Astrocyte (in vitro differentiated cells and primary cell): ENCODE measurements around the gene CD28.

Source experiments
- EZH2 ChIP-seq: IDR thresholded peaks from 2 replicates; pipeline ENCODE4 v1.6.1; 2012; ENCODE audit warnings: mild to moderate bottlenecking, low read length, inconsistent platforms; ENCODE audit not compliant: insufficient read depth
- TF ChIP-seq, protein P1 (sequence below): IDR thresholded peaks from 2 replicates; pipeline ENCODE4 v1.5.1; 2011; ENCODE audit warnings: low read depth, mild to moderate bottlenecking, inconsistent platforms, low read length, moderate library complexity; ENCODE audit not compliant: insufficient read depth

DNA sequence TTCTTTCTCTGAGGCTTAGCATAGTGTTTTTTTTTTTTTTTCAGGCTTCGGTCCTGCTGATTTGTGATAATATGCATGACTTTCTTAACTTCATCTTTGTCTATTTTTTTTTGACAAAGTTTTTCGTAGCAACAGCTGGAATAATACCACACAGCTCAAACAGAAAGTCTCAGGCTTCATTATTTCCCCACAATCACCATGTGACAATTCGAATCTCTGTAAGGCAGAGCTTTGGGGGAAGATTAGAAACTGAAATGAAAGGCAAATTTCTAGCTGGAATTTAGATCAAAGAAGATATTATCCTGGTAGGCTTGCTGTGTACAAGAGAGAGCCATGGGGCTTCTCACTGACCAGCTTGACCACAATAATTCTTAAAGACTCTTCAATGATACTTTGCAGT lies 12.2 kb upstream of the CD28 start:
- TF ChIP-seq, protein P1, sequence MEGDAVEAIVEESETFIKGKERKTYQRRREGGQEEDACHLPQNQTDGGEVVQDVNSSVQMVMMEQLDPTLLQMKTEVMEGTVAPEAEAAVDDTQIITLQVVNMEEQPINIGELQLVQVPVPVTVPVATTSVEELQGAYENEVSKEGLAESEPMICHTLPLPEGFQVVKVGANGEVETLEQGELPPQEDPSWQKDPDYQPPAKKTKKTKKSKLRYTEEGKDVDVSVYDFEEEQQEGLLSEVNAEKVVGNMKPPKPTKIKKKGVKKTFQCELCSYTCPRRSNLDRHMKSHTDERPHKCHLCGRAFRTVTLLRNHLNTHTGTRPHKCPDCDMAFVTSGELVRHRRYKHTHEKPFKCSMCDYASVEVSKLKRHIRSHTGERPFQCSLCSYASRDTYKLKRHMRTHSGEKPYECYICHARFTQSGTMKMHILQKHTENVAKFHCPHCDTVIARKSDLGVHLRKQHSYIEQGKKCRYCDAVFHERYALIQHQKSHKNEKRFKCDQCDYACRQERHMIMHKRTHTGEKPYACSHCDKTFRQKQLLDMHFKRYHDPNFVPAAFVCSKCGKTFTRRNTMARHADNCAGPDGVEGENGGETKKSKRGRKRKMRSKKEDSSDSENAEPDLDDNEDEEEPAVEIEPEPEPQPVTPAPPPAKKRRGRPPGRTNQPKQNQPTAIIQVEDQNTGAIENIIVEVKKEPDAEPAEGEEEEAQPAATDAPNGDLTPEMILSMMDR: no peak
- TF ChIP-seq EZH2: no peak
